ENCODE measurements around the gene ARHGEF37. TPM values are rescaled to one million over a fixed set of nuclear protein-coding genes. Genes with fewer than 3 reads are reported as not detected.

Gene ARHGEF37
- total and polyA plus RNA-seq, 9 of the 15 experiments (the other 6 are each of a cell fraction or from before 2014, with no cell fraction given) = 0.01 to 0.27 (median 0.05) TPM

- TF ChIP-seq POLR3A (IDR thresholded peaks at IDR 0.05; ENCODE audit: borderline replicate concordance, extremely low read depth, insufficient read depth, insufficient read length) = no peak
- no peak for TF ChIP-seq GABPB1 (CRISPR knock-in tag; IDR thresholded peaks at IDR 0.05)
- TF ChIP-seq ATF3 (IDR thresholded peaks at IDR 0.05) = no peak
- TF ChIP-seq ATF3 (CRISPR knock-in tag; conservative IDR thresholded peaks at IDR 0.05) = no peak
- no peak for TF ChIP-seq MAZ (CRISPR knock-in tag; conservative IDR thresholded peaks at IDR 0.05 in 1 of 2, IDR thresholded peaks at IDR 0.05 in 1 of 2)
- TF ChIP-seq CBX5 (IDR thresholded peaks at IDR 0.05; ENCODE audit: borderline replicate concordance, low read depth) = peak; percentile 95; the same call in 1 of the 2 replicates
- TF ChIP-seq CBFA2T3 (IDR thresholded peaks at IDR 0.05) = peak; percentile 58
- no peak for TF ChIP-seq ZNF121 (CRISPR knock-in tag; conservative IDR thresholded peaks at IDR 0.05)
- 0 out of 2 replicates have a peak, but pooled peaks have one; percentile 15 for TF ChIP-seq CTBP1 (IDR thresholded peaks at IDR 0.05; ENCODE audit: borderline replicate concordance)
- TF ChIP-seq CBX3 (IDR thresholded peaks at IDR 0.05; ENCODE audit: borderline replicate concordance in 1 of 2, low read length in 2 of 2) = peak in 1 of 2 experiments; percentile 100; a peak in 2 of 3 replicates
- TF ChIP-seq FOXJ2 (tag; IDR thresholded peaks at IDR 0.05) = no peak
- TF ChIP-seq ZNF24 (IDR thresholded peaks at IDR 0.05) = no peak
- no peak for TF ChIP-seq ZFP36 (IDR thresholded peaks at IDR 0.05; ENCODE audit: low read depth, low read length, partially characterized antibody)
- TF ChIP-seq ZNF699 (CRISPR knock-in tag; IDR thresholded peaks at IDR 0.05; ENCODE audit: insufficient replicate concordance) = no peak
- TF ChIP-seq PTBP1 (IDR thresholded peaks at IDR 0.05; ENCODE audit: low read depth, low read length) = no peak
- no peak for TF ChIP-seq NR2C2 (CRISPR knock-in tag; IDR thresholded peaks at IDR 0.05)
- TF ChIP-seq NR2C2 (tag; IDR thresholded peaks at IDR 0.05) = no peak
- TF ChIP-seq RBM34 (IDR thresholded peaks at IDR 0.05; ENCODE audit: borderline replicate concordance, insufficient read depth, low read length) = no peak
- peak; percentile 44; the same call in 1 of the 2 replicates for TF ChIP-seq CBFA2T2 (conservative IDR thresholded peaks at IDR 0.05)
- peak; percentile 30; the same call in 1 of the 2 replicates for TF ChIP-seq MTA2 (IDR thresholded peaks at IDR 0.05; ENCODE audit: low read depth)
- TF ChIP-seq ZNF280B (CRISPR knock-in tag; IDR thresholded peaks at IDR 0.05) = no peak
- TF ChIP-seq E2F8 (IDR thresholded peaks at IDR 0.05; ENCODE audit: low read depth, partially characterized antibody) = no peak
- no peak for TF ChIP-seq SREBF2 (CRISPR knock-in tag; IDR thresholded peaks at IDR 0.05)
- no peak for TF ChIP-seq MLX (CRISPR knock-in tag; conservative IDR thresholded peaks at IDR 0.05)
These were observed 29.4 kb downstream of the ARHGEF37 start (continued) for GRCh38 chr5:149610589-149611255.

All from K562 (cell line).